Suppressor macrophage treated with lipopolysaccharide for 4 hours (primary cell): Measurements from ENCODE around the gene PXT1.
"Not testable (repeated sequence)": the region's sequence is repeated elsewhere in the genome, so short reads cannot be mapped to it uniquely, and the experiment has no call there.

Experiments used
- DNase-seq: peaks from one replicate; pipeline ENCODE4 v3.0.0-alpha.2; 2020

The PXT1 gene

GRCh38 chr6:36443471-36444428 lies 1.1 kb upstream of the PXT1 start:
- peak; percentile 31 for DNase-seq

- DNase-seq: peak; percentile 72
These were observed 467 bp downstream of the PXT1 start for GRCh38 chr6:36442103-36442670.

GRCh38 chr6:36441307-36441894 lies 1.3 kb downstream of the PXT1 start:
- DNase-seq: peak; percentile 98

- DNase-seq: no peak
These were observed 6.2 kb downstream of the PXT1 start for GRCh38 chr6:36436466-36436865.

- DNase-seq: no peak
These were observed 10.4 kb downstream of the PXT1 start for GRCh38 chr6:36432151-36432671.

- no peak for DNase-seq
These were observed 11.5 kb downstream of the PXT1 start for GRCh38 chr6:36431197-36431596.

GRCh38 chr6:36430351-36430750 lies 12.3 kb downstream of the PXT1 start:
- DNase-seq: no peak

- no peak for DNase-seq
These were observed 13.7 kb downstream of the PXT1 start for GRCh38 chr6:36428911-36429310.

GRCh38 chr6:36426622-36427021 lies 16.0 kb downstream of the PXT1 start:
- DNase-seq: no peak

- peak; percentile 99 for DNase-seq
These were observed 19.4 kb downstream of the PXT1 start for GRCh38 chr6:36423101-36423824.

GRCh38 chr6:36422714-36423100 lies 19.9 kb downstream of the PXT1 start:
- no peak for DNase-seq

- peak; percentile 28 for DNase-seq
These were observed 23.3 kb downstream of the PXT1 start for GRCh38 chr6:36419310-36419709.

- DNase-seq: no peak
These were observed 24.1 kb downstream of the PXT1 start for GRCh38 chr6:36418558-36418957.

- DNase-seq: no peak
These were observed 28.2 kb downstream of the PXT1 start for GRCh38 chr6:36414481-36414880.

- peak; percentile 14 for DNase-seq
These were observed 28.9 kb downstream of the PXT1 start for GRCh38 chr6:36413489-36414480.

GRCh38 chr6:36409718-36410117 lies 32.9 kb downstream of the PXT1 start:
- not testable (repeated sequence) for DNase-seq

GRCh38 chr6:36404164-36404563 lies 38.5 kb downstream of the PXT1 start:
- no peak for DNase-seq

- no peak for DNase-seq
These were observed 40.2 kb downstream of the PXT1 start for GRCh38 chr6:36402481-36402880.

GRCh38 chr6:36399970-36400369 lies 42.7 kb downstream of the PXT1 start:
- DNase-seq: no peak

GRCh38 chr6:36392621-36393020 lies 50.0 kb downstream of the PXT1 start:
- DNase-seq: no peak

GRCh38 chr6:36389353-36389752 lies 53.3 kb downstream of the PXT1 start:
- no peak for DNase-seq
